WERI-Rb-1 (cell line): Measurements from ENCODE around the gene PPP6C.

Experiments used
- DNase-seq: peaks from one replicate; pipeline ENCODE4 v3.0.0-alpha.2; 2020
- H3K27ac ChIP-seq: fragments of 250-450 bp; sonication (Bioruptor Pico); 2 replicates; pipeline ENCODE4 v1.5.1; 2020; ENCODE audit warnings: mild to moderate bottlenecking, moderate library complexity
- H3K27me3 ChIP-seq: fragments of 250-450 bp; sonication (Bioruptor Pico); 2 replicates; pipeline ENCODE4 v1.5.1; 2021; ENCODE audit warnings: mild to moderate bottlenecking, low read depth, moderate library complexity; ENCODE audit not compliant: insufficient read depth, severe bottlenecking
- H3K36me3 ChIP-seq: fragments of 250-450 bp; sonication (Bioruptor Pico); 2 replicates; pipeline ENCODE4 v1.5.1; 2020; ENCODE audit warnings: mild to moderate bottlenecking, moderate library complexity
- H3K4me3 ChIP-seq: 2 replicates; pipeline ENCODE4 v1.5.1; 2011; ENCODE audit warnings: low read depth, mild to moderate bottlenecking, control low read depth, low read length
- H3K9me3 ChIP-seq: fragments of 250-450 bp; sonication (Bioruptor Pico); 2 replicates; pipeline ENCODE4 v1.5.1; 2021; ENCODE audit warnings: mild to moderate bottlenecking, moderate library complexity; ENCODE audit not compliant: severe bottlenecking
- TF ChIP-seq, protein P1 (sequence below): IDR thresholded peaks from 2 replicates; pipeline ENCODE4 v1.5.1; 2011; ENCODE audit warnings: low read depth, mild to moderate bottlenecking, control low read depth, inconsistent platforms, low read length

Gene PPP6C

DNA sequence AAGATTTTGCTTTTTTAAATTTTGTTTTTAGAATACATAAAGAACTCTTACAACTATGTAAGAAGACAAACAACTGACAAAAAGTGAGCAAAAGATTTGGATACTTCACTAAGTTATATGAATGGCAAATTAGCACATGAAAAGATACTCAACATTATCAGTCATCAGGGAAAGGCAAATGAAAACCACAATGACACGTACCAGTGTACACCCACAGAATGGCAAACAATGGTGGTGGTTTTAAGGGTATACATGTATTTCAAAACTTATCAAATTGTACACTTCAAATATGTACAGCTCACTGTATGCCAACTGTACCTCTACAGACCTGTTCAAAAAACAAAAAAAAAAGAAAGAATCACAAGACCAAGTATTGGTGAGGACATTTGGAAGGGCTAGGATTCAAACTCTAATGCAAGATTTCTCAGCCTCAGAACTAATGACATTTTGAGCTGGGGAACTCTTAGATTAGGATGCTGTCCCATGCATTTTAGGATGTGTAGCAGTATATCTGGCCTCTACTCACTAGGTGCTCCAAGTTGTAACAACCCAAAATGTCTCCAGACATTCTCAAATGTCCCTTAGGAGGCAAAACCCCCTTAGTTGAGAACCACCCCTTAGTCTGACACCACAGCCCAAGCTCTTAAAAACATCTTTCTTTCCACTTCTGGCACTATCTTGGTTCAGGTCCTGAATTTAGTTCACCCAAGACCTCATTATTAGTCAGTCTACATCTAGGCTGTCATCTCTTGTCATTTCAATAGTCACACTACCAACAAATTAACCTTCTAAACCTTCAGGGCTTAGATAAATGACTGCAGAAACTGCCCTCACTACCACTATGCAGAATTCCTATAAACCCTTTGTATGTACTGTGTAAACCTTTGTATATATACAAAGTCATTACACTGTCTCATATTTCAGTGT, 55.9 kb downstream of the PPP6C start:
- Histone ChIP-seq H3K9me3 (no peaks in the 10 kb centered on the region), H3K4me3 (no peak overlapping the region), H3K36me3 (peaks cover 2% of the 10 kb centered on the region), H3K27ac (no peak overlapping the region), H3K27me3 (no peaks in the 10 kb centered on the region)
- no peak for DNase-seq
- TF ChIP-seq, protein P1, sequence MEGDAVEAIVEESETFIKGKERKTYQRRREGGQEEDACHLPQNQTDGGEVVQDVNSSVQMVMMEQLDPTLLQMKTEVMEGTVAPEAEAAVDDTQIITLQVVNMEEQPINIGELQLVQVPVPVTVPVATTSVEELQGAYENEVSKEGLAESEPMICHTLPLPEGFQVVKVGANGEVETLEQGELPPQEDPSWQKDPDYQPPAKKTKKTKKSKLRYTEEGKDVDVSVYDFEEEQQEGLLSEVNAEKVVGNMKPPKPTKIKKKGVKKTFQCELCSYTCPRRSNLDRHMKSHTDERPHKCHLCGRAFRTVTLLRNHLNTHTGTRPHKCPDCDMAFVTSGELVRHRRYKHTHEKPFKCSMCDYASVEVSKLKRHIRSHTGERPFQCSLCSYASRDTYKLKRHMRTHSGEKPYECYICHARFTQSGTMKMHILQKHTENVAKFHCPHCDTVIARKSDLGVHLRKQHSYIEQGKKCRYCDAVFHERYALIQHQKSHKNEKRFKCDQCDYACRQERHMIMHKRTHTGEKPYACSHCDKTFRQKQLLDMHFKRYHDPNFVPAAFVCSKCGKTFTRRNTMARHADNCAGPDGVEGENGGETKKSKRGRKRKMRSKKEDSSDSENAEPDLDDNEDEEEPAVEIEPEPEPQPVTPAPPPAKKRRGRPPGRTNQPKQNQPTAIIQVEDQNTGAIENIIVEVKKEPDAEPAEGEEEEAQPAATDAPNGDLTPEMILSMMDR, result no peak

DNA sequence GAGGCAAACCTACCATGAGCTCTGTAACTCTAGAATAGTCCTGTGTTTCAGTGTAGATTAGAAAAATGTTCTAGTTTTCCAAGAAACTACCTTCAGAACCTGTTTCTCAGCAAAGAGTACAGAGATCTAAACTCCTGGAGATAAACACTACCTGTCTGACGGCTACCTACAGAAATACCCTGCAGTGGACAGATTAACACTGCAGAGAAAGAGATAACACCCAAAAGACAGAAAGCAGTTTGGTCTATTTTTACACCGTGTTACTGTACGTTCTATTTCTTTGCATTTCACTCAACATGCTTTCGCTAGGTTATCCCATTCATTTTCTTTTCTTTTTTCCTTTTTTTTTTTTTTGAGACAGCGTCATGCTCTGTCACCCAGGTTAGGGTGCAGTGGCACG, 57.8 kb downstream of the PPP6C start:
- Histone ChIP-seq H3K4me3 (no peak overlapping the region), H3K36me3 (peaks cover 3% of the 10 kb centered on the region), H3K27me3 (no peaks in the 10 kb centered on the region), H3K27ac (no peak overlapping the region), H3K9me3 (no peaks in the 10 kb centered on the region)
- DNase-seq, result no peak
- TF ChIP-seq, protein P1, result no peak

DNA sequence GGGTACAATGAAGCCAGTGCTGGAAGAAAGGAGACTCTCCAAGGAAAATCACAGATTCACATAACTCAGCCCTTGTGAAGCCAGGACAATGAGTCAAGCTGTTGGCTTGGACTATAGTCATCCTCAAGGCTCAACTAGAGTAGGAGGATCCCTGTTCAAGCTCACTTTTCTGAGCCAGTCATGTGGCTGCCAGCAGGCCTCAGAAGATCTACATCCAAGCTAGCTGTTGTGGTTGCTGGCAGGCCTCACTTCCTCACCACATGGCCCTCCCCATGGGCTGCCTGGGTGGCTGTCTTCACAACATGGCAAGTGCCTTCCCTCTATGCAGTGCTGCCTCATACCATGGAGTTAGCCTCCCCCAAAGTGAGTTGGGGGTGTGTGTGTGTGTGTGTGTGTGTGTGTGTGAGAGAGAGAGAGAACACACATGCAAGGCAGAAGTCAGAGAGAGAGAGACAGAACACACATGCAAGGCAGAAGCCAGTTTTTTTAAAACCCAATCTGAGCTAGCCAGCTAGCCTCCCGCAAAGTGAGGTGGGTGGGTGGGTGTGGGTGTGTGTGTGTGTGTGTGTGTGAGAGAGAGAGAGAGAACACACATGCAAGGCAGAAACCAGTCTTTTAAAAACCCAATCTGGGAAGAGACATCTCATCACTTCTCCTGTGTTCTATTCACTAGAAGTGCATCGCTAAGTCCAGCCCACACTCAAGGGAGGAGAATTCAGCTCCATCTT, 63.4 kb downstream of the PPP6C start:
- H3K4me3 ChIP-seq, result no peak overlapping the region
- no peak overlapping the region for H3K27ac ChIP-seq

DNA sequence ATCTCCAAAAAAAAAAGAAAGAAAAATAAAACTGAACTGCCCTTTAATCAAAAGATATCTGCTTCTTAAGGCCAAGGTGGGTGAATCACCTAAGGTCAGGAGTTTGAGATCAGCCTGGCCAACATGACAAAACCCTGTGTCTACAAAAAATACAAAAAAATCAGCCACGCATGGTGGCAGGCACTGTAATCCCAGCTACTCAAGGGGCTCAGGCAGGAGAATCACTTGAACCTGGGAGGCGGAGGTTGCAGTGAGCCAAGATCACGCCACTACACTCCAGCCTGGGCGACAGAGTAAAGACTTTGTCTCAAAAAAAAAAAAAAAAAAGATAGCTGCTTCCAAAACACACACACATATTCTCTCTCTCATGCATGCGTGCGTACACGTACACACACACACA, 64.1 kb downstream of the PPP6C start:
- H3K4me3 ChIP-seq, result no peak overlapping the region
- H3K9me3 ChIP-seq, result no peaks in the 10 kb centered on the region
- H3K36me3 ChIP-seq, result peaks cover 3% of the 10 kb centered on the region
- TF ChIP-seq, protein P1, result no peak
- H3K27ac ChIP-seq, result no peak overlapping the region
- no peak for DNase-seq
- no peaks in the 10 kb centered on the region for H3K27me3 ChIP-seq

More for the DNA sequence above, 63.4 kb downstream of the PPP6C start:
- TF ChIP-seq, protein P1, result no peak
- no peak for DNase-seq
- H3K9me3 ChIP-seq, result no peaks in the 10 kb centered on the region
- H3K36me3 ChIP-seq, result peaks cover 3% of the 10 kb centered on the region
- no peaks in the 10 kb centered on the region for H3K27me3 ChIP-seq

DNA sequence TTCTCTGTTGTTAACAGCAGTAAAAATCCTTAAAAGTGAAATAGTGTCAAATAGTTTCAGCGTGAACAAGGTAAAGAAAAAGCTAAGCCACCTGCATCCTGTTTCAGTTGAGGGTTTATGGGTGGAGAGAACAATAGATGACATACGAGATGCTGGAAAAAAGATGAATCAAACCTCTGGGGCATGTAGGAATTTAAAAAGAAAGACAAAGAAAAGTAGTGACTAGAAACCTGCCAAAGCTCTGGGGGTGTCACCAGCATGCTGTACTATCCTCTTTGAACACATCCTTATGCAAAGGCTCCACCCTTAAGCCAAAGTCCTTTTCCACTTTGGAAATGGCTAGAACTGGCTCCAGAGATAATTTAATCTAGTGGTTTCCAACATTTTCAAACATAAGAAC, 68.5 kb downstream of the PPP6C start:
- no peak for DNase-seq
- no peak overlapping the region for H3K27ac ChIP-seq
- H3K27me3 ChIP-seq, result no peaks in the 10 kb centered on the region
- H3K36me3 ChIP-seq, result peaks cover 4% of the 10 kb centered on the region
- TF ChIP-seq, protein P1, result no peak
- H3K4me3 ChIP-seq, result no peak overlapping the region
- no peaks in the 10 kb centered on the region for H3K9me3 ChIP-seq
